ENCODE results near the gene ARHGAP18. TPM values are rescaled to one million over a fixed set of nuclear protein-coding genes. Genes with fewer than 3 reads are reported as not detected.

ARHGAP18 gene
- total and polyA plus RNA-seq, 2 of the 13 experiments (the other 11 are each of a cell fraction or from before 2014, with no cell fraction given), result 58.2 to 115 TPM

GRCh38 chr6:129661536-129662405, 48.2 kb downstream of the ARHGAP18 start (continued):
- TF ChIP-seq ZBTB40 (IDR thresholded peaks at IDR 0.05), result no peak
- TF ChIP-seq ZBTB40 (CRISPR knock-in tag; IDR thresholded peaks at IDR 0.05), result no peak
- TF ChIP-seq RBFOX2 (IDR thresholded peaks at IDR 0.05; ENCODE audit: low read depth, low read length), result no peak
- no peak for TF ChIP-seq ZNF296 (CRISPR knock-in tag; conservative IDR thresholded peaks at IDR 0.05)
- TF ChIP-seq NRL (CRISPR knock-in tag; IDR thresholded peaks at IDR 0.05; ENCODE audit: borderline replicate concordance), result no peak
- no peak for TF ChIP-seq PLRG1 (conservative IDR thresholded peaks at IDR 0.05)
- no peak for TF ChIP-seq KLF12 (CRISPR knock-in tag; IDR thresholded peaks at IDR 0.05; ENCODE audit: borderline replicate concordance)
- no peak for TF ChIP-seq MLX (CRISPR knock-in tag; IDR thresholded peaks at IDR 0.05)
- no peak for TF ChIP-seq ZNF724P (CRISPR knock-in tag; IDR thresholded peaks at IDR 0.05; ENCODE audit: borderline replicate concordance)
- no peak for TF ChIP-seq ESRRA (CRISPR knock-in tag; IDR thresholded peaks at IDR 0.05; ENCODE audit: low read depth)
- 0 out of 2 replicates have a peak, but pooled peaks have one; percentile 27 for TF ChIP-seq KAT8 (CRISPR knock-in tag; IDR thresholded peaks at IDR 0.05)
- TF ChIP-seq ZNF670 (CRISPR knock-in tag; IDR thresholded peaks at IDR 0.05; ENCODE audit: borderline replicate concordance), result no peak
- no peak for TF ChIP-seq ZNF672 (CRISPR knock-in tag; IDR thresholded peaks at IDR 0.05)
- peak; percentile 24; the same call in 1 of the 2 replicates for TF ChIP-seq HOXA5 (CRISPR knock-in tag; IDR thresholded peaks at IDR 0.05)
- TF ChIP-seq MYPOP (CRISPR knock-in tag; IDR thresholded peaks at IDR 0.05), result no peak
- no peak for TF ChIP-seq CENPT (CRISPR knock-in tag; IDR thresholded peaks at IDR 0.05; ENCODE audit: low read depth)
